OCI-LY3 (cell line): ENCODE data around the gene PLEKHA8.

Experiments used
- CTCF ChIP-seq: fragments of 200-600, 300-600 bp; sonication (generic); IDR thresholded peaks from 2 replicates; pipeline ENCODE4 v1.5.1; 2014; ENCODE audit warnings: antibody characterized with exemption, low read length, low read depth
- EZH2phosphoT487 ChIP-seq: fragments of 200-600 bp; shearing (Covaris generic); IDR thresholded peaks from 2 replicates; pipeline ENCODE4 v1.6.1; 2018; ENCODE audit warnings: antibody characterized with exemption, mixed run types, low read depth

GRCh38 chr7:29990931-29991330, 37.3 kb upstream of the PLEKHA8 start:
- TF ChIP-seq CTCF: no peak
- no peak for TF ChIP-seq EZH2phosphoT487
